ENCODE measurements around the gene STXBP5L.
"Not testable (repeated sequence)": the region's sequence is repeated elsewhere in the genome, so short reads cannot be mapped to it uniquely, and the experiment has no call there.

- TF ChIP-seq CTCF, EP300 (IDR thresholded peaks at IDR 0.05): not testable (repeated sequence)
Observed at GRCh38 chr3:121355960-121356359, 448.0 kb downstream of the STXBP5L start.

All from ovary (tissue), 3 donors.